Stimulated activated CD8-positive, alpha-beta memory T cell treated with anti-CD3 and anti-CD28 coated beads, Interleukin-7, amount 100 ng/mL, for 4 hours (primary cell): ENCODE measurements around the gene VARS1.
"Not testable (repeated sequence)": the region's sequence is repeated elsewhere in the genome, so short reads cannot be mapped to it uniquely, and the experiment has no call there.

Experiments
- DNase-seq, 2 donors: peaks; one replicate each; pipeline ENCODE4 v3.0.0-alpha.2; 2020; ENCODE audit warnings: low read depth in 2 of 2

VARS1 gene

GRCh38 chr6:31822036-31822821 lies 26.7 kb upstream of the VARS1 start:
- DNase-seq = peak in 1 of 2 donors; percentile 53

GRCh38 chr6:31821301-31822035 lies 25.9 kb upstream of the VARS1 start:
- peak in 1 of 2 donors; percentile 51 for DNase-seq

- DNase-seq = not testable (repeated sequence)
Observed at GRCh38 chr6:31820399-31820798, 24.8 kb upstream of the VARS1 start.

- DNase-seq = no peak
Observed at GRCh38 chr6:31819871-31820299, 24.3 kb upstream of the VARS1 start.

GRCh38 chr6:31817929-31818511 lies 22.5 kb upstream of the VARS1 start:
- not testable (repeated sequence) for DNase-seq

- DNase-seq = not testable (repeated sequence)
Observed at GRCh38 chr6:31817133-31817928, 21.8 kb upstream of the VARS1 start.

- peak in 1 of 2 donors; percentile 61 for DNase-seq
Observed at GRCh38 chr6:31815025-31815838, 19.7 kb upstream of the VARS1 start, which contains the start of the genes HSPA1A and HSPA1L. HSPA1A (plus strand) TSS chr6:31815543; CDS start chr6:31815757, 214 bp downstream. HSPA1L (minus strand) TSS chr6:31815283; CDS start chr6:31811972, 3,311 bp downstream.

- peak in 1 of 2 donors; percentile 65 for DNase-seq
Observed at GRCh38 chr6:31814677-31815024, 19.1 kb upstream of the VARS1 start.

GRCh38 chr6:31813465-31813849 lies 17.9 kb upstream of the VARS1 start:
- DNase-seq = no peak

GRCh38 chr6:31811645-31812044 lies 16.1 kb upstream of the VARS1 start:
- no peak for DNase-seq

GRCh38 chr6:31808599-31808998 lies 13.0 kb upstream of the VARS1 start:
- not testable (repeated sequence) for DNase-seq

- DNase-seq = peak; percentile 93 to 97
Observed at GRCh38 chr6:31806470-31807272, 11.1 kb upstream of the VARS1 start, which contains the start of gene LSM2. LSM2 (minus strand) TSS chr6:31806966; CDS start chr6:31806757, 209 bp downstream.

- DNase-seq = no peak
Observed at GRCh38 chr6:31805939-31806469, 10.5 kb upstream of the VARS1 start.

- not testable (repeated sequence) for DNase-seq
Observed at GRCh38 chr6:31801031-31801927, 5.7 kb upstream of the VARS1 start.

GRCh38 chr6:31799781-31800180 lies 4.2 kb upstream of the VARS1 start:
- DNase-seq = no peak

- DNase-seq = no peak
Observed at GRCh38 chr6:31797588-31797987, 2.0 kb upstream of the VARS1 start.

- no peak for DNase-seq
Observed at GRCh38 chr6:31796993-31797385, 1.4 kb upstream of the VARS1 start.

GRCh38 chr6:31794866-31795615 lies 511 bp downstream of the VARS1 start:
- no peak for DNase-seq
